K562 (cell line): ENCODE results near the gene PPFIBP2. TPM values are rescaled to one million over a fixed set of nuclear protein-coding genes. Genes with fewer than 3 reads are reported as not detected.

Experiments
- ATAC-seq: fragments of 200-7000 bp; cut with Tn5 transposase; 3 replicates; pipeline ENCODE4 v1.9.1; 2020; ENCODE audit warnings: moderate library complexity
- BruUV-seq: library from RNA; stranded (reverse); fragments of 400-500 nt; replicated peaks from 2 replicates; lab custom pipeline; 2021; lab: Mats Ljungman, UMichigan
- CTCF ChIA-PET: fragments of 300-600 bp; formaldehyde crosslinking; extraction: SDS; loops from one replicate; lab custom pipeline; 2021; ENCODE audit warnings: low intra/inter-chr PET ratio; lab: Yijun Ruan, JAX
- POLR2A ChIA-PET: fragments of 300-600, 350-650 bp; sonication (Branson Sonifier 250); formaldehyde crosslinking; extraction: SDS; loops from one replicate; lab custom pipeline; 2021; ENCODE audit warnings: antibody characterized with exemption, inconsistent platforms; lab: Yijun Ruan, JAX
- DNase-seq, 4 experiments: peaks; one replicate each; pipeline versions ENCODE4 v3.0.0 to v3.0.0-alpha.2; 2011 to 2018; ENCODE audit warnings: low spot score in 3 of 4, mixed read lengths in 3 of 4; ENCODE audit errors: extremely low read depth in 1 of 4
- FAIRE-seq: peaks from 2 replicates; lab custom pipeline; 2011; peaks lifted over from hg19 to GRCh38; lab: Jason Lieb, UNC
- H2AFZ ChIP-seq: 2 replicates; pipeline ENCODE4 v1.6.0; 2011; ENCODE audit warnings: low read depth, low read length, control low read depth, inconsistent platforms
- H3K27ac ChIP-seq: fragments of 200-600 bp; 3 replicates; pipeline ENCODE4 v1.8.0; 2011; ENCODE audit warnings: low read depth, mild to moderate bottlenecking, control low read depth, inconsistent platforms, low read length, moderate library complexity, mixed read lengths; ENCODE audit errors: extremely low read depth
- H3K27me3 ChIP-seq, 2 experiments: fragments of 300-600 bp in 1 of 2; 2 replicates in 1 of 2; 3 replicates in 1 of 2; pipeline versions ENCODE4 v1.6.0 to v1.8.0; 2011; ENCODE audit warnings: inconsistent platforms in 2 of 2, low read length in 2 of 2, mild to moderate bottlenecking in 1 of 2, mixed read lengths in 1 of 2, moderate library complexity in 1 of 2; ENCODE audit not compliant: control insufficient read depth in 2 of 2, insufficient read depth in 2 of 2
- H3K36me3 ChIP-seq: fragments of 300-600 bp; 3 replicates; pipeline ENCODE4 v1.8.0; 2011; ENCODE audit warnings: mild to moderate bottlenecking, low read length, inconsistent platforms; ENCODE audit not compliant: control insufficient read depth, insufficient read depth
- H3K4me1 ChIP-seq, 2 experiments: fragments of 200-600 bp in 1 of 2; replicated peaks in 1 of 2; 2 replicates in 1 of 2; 3 replicates in 1 of 2; pipeline versions ENCODE4 v1.5.1 to v1.8.0; 2011; ENCODE audit warnings: inconsistent platforms in 2 of 2, low read length in 2 of 2, mild to moderate bottlenecking in 1 of 2, mixed read lengths in 1 of 2, moderate library complexity in 1 of 2; ENCODE audit not compliant: control insufficient read depth in 2 of 2, insufficient read depth in 2 of 2
- H3K4me2 ChIP-seq: 2 replicates; pipeline ENCODE4 v1.6.1; 2011; ENCODE audit warnings: low read length, control low read depth, inconsistent platforms, mixed read lengths; ENCODE audit not compliant: insufficient read depth
- H3K4me3 ChIP-seq: fragments of 200-600 bp; sonication (generic), shearing (Covaris generic); 2 replicates; pipeline ENCODE4 v1.5.1; 2016; ENCODE audit warnings: control low read depth, inconsistent platforms
- H3K79me2 ChIP-seq: fragments of 200-600 bp; 3 replicates; pipeline ENCODE4 v1.8.0; 2011; ENCODE audit warnings: low read length, inconsistent platforms; ENCODE audit not compliant: control insufficient read depth, insufficient read depth
- H3K9ac ChIP-seq, 2 experiments: 2 replicates each; pipeline versions ENCODE4 v1.6.0 to v1.6.1; 2011; ENCODE audit warnings: low read depth in 2 of 2, low read length in 2 of 2, control low read depth in 1 of 2, inconsistent platforms in 1 of 2, mild to moderate bottlenecking in 1 of 2, mixed read lengths in 1 of 2; ENCODE audit not compliant: insufficient read depth in 1 of 2
- H3K9me1 ChIP-seq: one replicate; pipeline ENCODE4 v1.6.0; 2011; ENCODE audit warnings: inconsistent platforms, mild to moderate bottlenecking, low read length, moderate library complexity; ENCODE audit not compliant: control insufficient read depth, insufficient read depth
- H3K9me3 ChIP-seq: replicated peaks from 2 replicates; pipeline ENCODE4 v1.5.1; 2011; ENCODE audit warnings: low read depth, low read length, inconsistent platforms; ENCODE audit not compliant: control insufficient read depth, insufficient read depth
- H4K20me1 ChIP-seq: replicated peaks from 2 replicates; pipeline ENCODE4 v1.6.1; 2011; ENCODE audit warnings: low read length, inconsistent platforms, mixed read lengths; ENCODE audit not compliant: control insufficient read depth, insufficient read depth
- HDAC1 ChIP-seq, 2 experiments: fragments of 450-650 bp; IDR thresholded peaks; 2 replicates each; pipeline ENCODE4 v1.6.1; 2016 to 2017; ENCODE audit warnings: inconsistent platforms in 1 of 2, mild to moderate bottlenecking in 1 of 2, moderate library complexity in 1 of 2
- HEY1 ChIP-seq: fragments of 250-450 bp; sonication (Bioruptor Pico); IDR thresholded peaks from 2 replicates; pipeline ENCODE4 v1.5.0; 2020; ENCODE audit warnings: mild to moderate bottlenecking, moderate library complexity, borderline replicate concordance
- MCM3 ChIP-seq: fragments of 450-650 bp; IDR thresholded peaks from 2 replicates; pipeline ENCODE4 v1.6.1; 2016
- NR2F6 ChIP-seq: fragments of 450-650 bp; formaldehyde crosslinking; IDR thresholded peaks from 2 replicates; pipeline ENCODE4 v1.4.0; 2020; ENCODE audit warnings: mild to moderate bottlenecking
- POLR2G ChIP-seq: fragments of 200-400 bp; formaldehyde crosslinking; IDR thresholded peaks from 2 replicates; pipeline ENCODE4 v1.6.1; 2017; ENCODE audit warnings: low read depth, mild to moderate bottlenecking, antibody characterized with exemption, low read length, moderate library complexity
- ZKSCAN3 ChIP-seq: fragments of 250-450 bp; sonication (Bioruptor Pico); IDR thresholded peaks from 2 replicates; pipeline ENCODE4 v1.4.0; 2020
- ZNF12 ChIP-seq: sonication (generic); formaldehyde crosslinking; IDR thresholded peaks from 2 replicates; pipeline ENCODE4 v1.4.0; 2020; ENCODE audit warnings: mild to moderate bottlenecking, missing genetic modification reagents
- ZNF551 ChIP-seq: fragments of 250-450 bp; sonication (Bioruptor Pico); IDR thresholded peaks from 2 replicates; pipeline ENCODE4 v1.5.0; 2021; ENCODE audit warnings: mild to moderate bottlenecking, moderate library complexity
- WGBS: fragments of 100-300 bp; shearing (Covaris generic); methylation state at CpG from one replicate; pipeline ENCODE4 v1.1.6; 2016; ENCODE audit warnings: low coverage, mixed read lengths; ENCODE audit not compliant: insufficient coverage; ENCODE audit errors: missing lambda C conversion rate; 5-methylcytosine and 5-hydroxymethylcytosine counted together
- in situ Hi-C: fragments of 300-500 bp; cut with MboI; formaldehyde crosslinking; loops from 4 replicates; pipeline ENCODE4 v1.15.0; 2018; ENCODE audit warnings: inconsistent platforms, mixed read lengths
- intact Hi-C: fragments of 100-400 bp; cut with micrococcal nuclease; formaldehyde crosslinking; loops from 2 replicates; pipeline ENCODE4 v1.14.2; 2022
- polyA plus RNA-seq, 8 experiments: library from polyadenylated mRNA; depleted of rRNA in 4 of 8; stranded (reverse) in 5 of 8; unstranded in 3 of 8; fragments of >200 nt; fragmentation: Nextera tagmentation in 2 of 8; fragmentation: Illumina TruSeq in 1 of 8; extraction: Ambion mirVana in 2 of 8; extraction: Trizol in 1 of 8; gene quantifications; 2 replicates each; pipeline versions ENCODE4 v1.2.1 to v1.2.3, GENCODE V29; 2011 to 2014; ENCODE audit warnings: inconsistent platforms in 1 of 8, missing spikeins in 1 of 8
- total RNA-seq, 7 experiments: library from RNA; depleted of rRNA in 6 of 7; stranded (reverse); fragments of >200 nt in 6 of 7; fragmentation: Illumina TruSeq in 2 of 7; extraction: Trizol in 2 of 7; gene quantifications; 2 replicates each; pipeline versions ENCODE4 v1.2.1 to v1.2.3, GENCODE V29; 2011 to 2021; ENCODE audit warnings: low replicate concordance in 1 of 7
- TF ChIP-seq, protein P1 (sequence below): IDR thresholded peaks from 2 replicates; pipeline ENCODE4 v1.6.1; 2016; ENCODE audit warnings: missing genetic modification characterization, missing compliant biosample characterization
- TF ChIP-seq, protein P2 (sequence below): sonication (generic); formaldehyde crosslinking; IDR thresholded peaks from 2 replicates; pipeline ENCODE4 v1.8.0; 2023; ENCODE audit warnings: missing genetic modification reagents, mild to moderate bottlenecking, borderline replicate concordance
- TF ChIP-seq, protein P3 (sequence below): fragments of 250-450 bp; sonication (Bioruptor Pico); IDR thresholded peaks from 2 replicates; pipeline ENCODE4 v1.4.0; 2020

Gene PPFIBP2
- total and polyA plus RNA-seq, 9 of the 15 experiments (the other 6 are each of a cell fraction or from before 2014, with no cell fraction given) = 0.18 to 3.4 (median 1.2) TPM

DNA sequence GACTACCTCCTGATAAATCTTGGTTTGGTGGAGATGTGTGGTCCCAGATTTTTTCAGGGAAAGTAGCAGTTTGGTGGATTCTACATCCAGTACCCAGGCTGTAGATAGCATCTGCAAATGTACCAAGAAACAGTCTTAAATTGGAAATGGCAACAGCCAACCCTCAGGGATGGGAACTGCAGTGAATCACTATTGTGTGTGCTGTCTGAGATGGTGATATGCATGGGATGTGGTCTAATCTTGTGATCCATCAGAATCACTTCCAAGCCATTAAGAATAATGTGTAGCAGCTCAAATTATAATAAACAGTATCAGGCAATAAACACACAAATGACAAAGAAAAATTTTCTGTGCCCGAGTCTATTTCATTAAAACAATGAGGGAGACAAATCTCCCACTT is 25.1 kb upstream of the PPFIBP2 start:
- FAIRE-seq (no peak), ATAC-seq (no peak), DNase-seq (no peak)
- no TSS peak for BruUV-seq
- Histone ChIP-seq H4K20me1 (no peaks in the 10 kb centered on the region; the same call in 1 of the 2 replicates), H3K4me1 (no peaks in the 10 kb centered on the region), H3K27me3 (peaks cover 4 to 21% of the 10 kb centered on the region in 2 experiments; a peak in 3 of 5 replicates), H3K79me2 (no peaks in the 10 kb centered on the region), H3K4me2 (no peak overlapping the region), H3K9ac (no peak overlapping the region), H3K9me1 (no peaks in the 10 kb centered on the region), H3K36me3 (no peaks in the 10 kb centered on the region), H3K4me3 (no peak overlapping the region), H3K9me3 (no peaks in the 10 kb centered on the region), H3K27ac (no peak overlapping the region), H2AFZ (no peak overlapping the region)
- in situ Hi-C loops (no loop called here), intact Hi-C loops (no loop called here)
- POLR2A ChIA-PET = no interaction called here
- CTCF ChIA-PET = no interaction called here
- WGBS = 0% methylated on average over 1 of the region's 1 CpG
- TF ChIP-seq, protein P1, sequence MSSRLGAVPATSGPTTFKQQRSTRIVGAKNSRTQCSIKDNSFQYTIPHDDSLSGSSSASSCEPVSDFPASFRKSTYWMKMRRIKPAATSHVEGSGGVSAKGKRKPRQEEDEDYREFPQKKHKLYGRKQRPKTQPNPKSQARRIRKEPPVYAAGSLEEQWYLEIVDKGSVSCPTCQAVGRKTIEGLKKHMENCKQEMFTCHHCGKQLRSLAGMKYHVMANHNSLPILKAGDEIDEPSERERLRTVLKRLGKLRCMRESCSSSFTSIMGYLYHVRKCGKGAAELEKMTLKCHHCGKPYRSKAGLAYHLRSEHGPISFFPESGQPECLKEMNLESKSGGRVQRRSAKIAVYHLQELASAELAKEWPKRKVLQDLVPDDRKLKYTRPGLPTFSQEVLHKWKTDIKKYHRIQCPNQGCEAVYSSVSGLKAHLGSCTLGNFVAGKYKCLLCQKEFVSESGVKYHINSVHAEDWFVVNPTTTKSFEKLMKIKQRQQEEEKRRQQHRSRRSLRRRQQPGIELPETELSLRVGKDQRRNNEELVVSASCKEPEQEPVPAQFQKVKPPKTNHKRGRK (tag) = no peak
- TF ChIP-seq HEY1 = no peak
- TF ChIP-seq, protein P2, sequence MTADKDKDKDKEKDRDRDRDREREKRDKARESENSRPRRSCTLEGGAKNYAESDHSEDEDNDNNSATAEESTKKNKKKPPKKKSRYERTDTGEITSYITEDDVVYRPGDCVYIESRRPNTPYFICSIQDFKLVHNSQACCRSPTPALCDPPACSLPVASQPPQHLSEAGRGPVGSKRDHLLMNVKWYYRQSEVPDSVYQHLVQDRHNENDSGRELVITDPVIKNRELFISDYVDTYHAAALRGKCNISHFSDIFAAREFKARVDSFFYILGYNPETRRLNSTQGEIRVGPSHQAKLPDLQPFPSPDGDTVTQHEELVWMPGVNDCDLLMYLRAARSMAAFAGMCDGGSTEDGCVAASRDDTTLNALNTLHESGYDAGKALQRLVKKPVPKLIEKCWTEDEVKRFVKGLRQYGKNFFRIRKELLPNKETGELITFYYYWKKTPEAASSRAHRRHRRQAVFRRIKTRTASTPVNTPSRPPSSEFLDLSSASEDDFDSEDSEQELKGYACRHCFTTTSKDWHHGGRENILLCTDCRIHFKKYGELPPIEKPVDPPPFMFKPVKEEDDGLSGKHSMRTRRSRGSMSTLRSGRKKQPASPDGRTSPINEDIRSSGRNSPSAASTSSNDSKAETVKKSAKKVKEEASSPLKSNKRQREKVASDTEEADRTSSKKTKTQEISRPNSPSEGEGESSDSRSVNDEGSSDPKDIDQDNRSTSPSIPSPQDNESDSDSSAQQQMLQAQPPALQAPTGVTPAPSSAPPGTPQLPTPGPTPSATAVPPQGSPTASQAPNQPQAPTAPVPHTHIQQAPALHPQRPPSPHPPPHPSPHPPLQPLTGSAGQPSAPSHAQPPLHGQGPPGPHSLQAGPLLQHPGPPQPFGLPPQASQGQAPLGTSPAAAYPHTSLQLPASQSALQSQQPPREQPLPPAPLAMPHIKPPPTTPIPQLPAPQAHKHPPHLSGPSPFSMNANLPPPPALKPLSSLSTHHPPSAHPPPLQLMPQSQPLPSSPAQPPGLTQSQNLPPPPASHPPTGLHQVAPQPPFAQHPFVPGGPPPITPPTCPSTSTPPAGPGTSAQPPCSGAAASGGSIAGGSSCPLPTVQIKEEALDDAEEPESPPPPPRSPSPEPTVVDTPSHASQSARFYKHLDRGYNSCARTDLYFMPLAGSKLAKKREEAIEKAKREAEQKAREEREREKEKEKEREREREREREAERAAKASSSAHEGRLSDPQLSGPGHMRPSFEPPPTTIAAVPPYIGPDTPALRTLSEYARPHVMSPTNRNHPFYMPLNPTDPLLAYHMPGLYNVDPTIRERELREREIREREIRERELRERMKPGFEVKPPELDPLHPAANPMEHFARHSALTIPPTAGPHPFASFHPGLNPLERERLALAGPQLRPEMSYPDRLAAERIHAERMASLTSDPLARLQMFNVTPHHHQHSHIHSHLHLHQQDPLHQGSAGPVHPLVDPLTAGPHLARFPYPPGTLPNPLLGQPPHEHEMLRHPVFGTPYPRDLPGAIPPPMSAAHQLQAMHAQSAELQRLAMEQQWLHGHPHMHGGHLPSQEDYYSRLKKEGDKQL (CRISPR knock-in tag) = no peak
- TF ChIP-seq ZNF551 (CRISPR knock-in tag) = no peak
- TF ChIP-seq, protein P3, sequence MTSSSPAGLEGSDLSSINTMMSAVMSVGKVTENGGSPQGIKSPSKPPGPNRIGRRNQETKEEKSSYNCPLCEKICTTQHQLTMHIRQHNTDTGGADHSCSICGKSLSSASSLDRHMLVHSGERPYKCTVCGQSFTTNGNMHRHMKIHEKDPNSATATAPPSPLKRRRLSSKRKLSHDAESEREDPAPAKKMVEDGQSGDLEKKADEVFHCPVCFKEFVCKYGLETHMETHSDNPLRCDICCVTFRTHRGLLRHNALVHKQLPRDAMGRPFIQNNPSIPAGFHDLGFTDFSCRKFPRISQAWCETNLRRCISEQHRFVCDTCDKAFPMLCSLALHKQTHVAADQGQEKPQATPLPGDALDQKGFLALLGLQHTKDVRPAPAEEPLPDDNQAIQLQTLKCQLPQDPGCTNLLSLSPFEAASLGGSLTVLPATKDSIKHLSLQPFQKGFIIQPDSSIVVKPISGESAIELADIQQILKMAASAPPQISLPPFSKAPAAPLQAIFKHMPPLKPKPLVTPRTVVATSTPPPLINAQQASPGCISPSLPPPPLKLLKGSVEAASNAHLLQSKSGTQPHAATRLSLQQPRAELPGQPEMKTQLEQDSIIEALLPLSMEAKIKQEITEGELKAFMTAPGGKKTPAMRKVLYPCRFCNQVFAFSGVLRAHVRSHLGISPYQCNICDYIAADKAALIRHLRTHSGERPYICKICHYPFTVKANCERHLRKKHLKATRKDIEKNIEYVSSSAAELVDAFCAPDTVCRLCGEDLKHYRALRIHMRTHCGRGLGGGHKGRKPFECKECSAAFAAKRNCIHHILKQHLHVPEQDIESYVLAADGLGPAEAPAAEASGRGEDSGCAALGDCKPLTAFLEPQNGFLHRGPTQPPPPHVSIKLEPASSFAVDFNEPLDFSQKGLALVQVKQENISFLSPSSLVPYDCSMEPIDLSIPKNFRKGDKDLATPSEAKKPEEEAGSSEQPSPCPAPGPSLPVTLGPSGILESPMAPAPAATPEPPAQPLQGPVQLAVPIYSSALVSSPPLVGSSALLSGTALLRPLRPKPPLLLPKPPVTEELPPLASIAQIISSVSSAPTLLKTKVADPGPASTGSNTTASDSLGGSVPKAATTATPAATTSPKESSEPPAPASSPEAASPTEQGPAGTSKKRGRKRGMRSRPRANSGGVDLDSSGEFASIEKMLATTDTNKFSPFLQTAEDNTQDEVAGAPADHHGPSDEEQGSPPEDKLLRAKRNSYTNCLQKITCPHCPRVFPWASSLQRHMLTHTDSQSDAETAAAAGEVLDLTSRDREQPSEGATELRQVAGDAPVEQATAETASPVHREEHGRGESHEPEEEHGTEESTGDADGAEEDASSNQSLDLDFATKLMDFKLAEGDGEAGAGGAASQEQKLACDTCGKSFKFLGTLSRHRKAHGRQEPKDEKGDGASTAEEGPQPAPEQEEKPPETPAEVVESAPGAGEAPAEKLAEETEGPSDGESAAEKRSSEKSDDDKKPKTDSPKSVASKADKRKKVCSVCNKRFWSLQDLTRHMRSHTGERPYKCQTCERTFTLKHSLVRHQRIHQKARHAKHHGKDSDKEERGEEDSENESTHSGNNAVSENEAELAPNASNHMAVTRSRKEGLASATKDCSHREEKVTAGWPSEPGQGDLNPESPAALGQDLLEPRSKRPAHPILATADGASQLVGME (CRISPR knock-in tag) = no peak
- no peak for TF ChIP-seq HDAC1 (IDR thresholded peaks at IDR 0.05)
- TF ChIP-seq ZNF12 (CRISPR knock-in tag) = no peak
- no peak for TF ChIP-seq NR2F6 (CRISPR knock-in tag)
- TF ChIP-seq POLR2G = no peak
- no peak for TF ChIP-seq MCM3
- no peak for TF ChIP-seq ZKSCAN3
